Caki2 (cell line): ENCODE data around the gene RNASE7. TPM values are rescaled to one million over a fixed set of nuclear protein-coding genes. Genes with fewer than 3 reads are reported as not detected.

Experiments used
- DNase-seq: peaks from one replicate; pipeline ENCODE4 v3.0.0-alpha.2; 2015; ENCODE audit warnings: low read depth
- in situ Hi-C: cut with HindIII; loops from 2 replicates; pipeline ENCODE4 v1.10.0; 2016; ENCODE audit warnings: low sequenced_read_pairs, low pct_unique_long_range_greater_than_20kb, mixed read lengths
- total RNA-seq: library from RNA; depleted of rRNA; stranded (reverse); fragments of >200 nt; shearing (Covaris generic); gene quantifications from 2 replicates; pipeline ENCODE4 v1.2.3, GENCODE V29; 2014; ENCODE audit warnings: low replicate concordance; rRNA removed

The RNASE7 gene
- total RNA-seq, 1 experiment from 2014 or later = not detected

- DNase-seq = no peak
- in situ Hi-C loops = no loop called here
These were observed 49.7 kb downstream of the RNASE7 start for GRCh38 chr14:21091821-21092272.

DNA sequence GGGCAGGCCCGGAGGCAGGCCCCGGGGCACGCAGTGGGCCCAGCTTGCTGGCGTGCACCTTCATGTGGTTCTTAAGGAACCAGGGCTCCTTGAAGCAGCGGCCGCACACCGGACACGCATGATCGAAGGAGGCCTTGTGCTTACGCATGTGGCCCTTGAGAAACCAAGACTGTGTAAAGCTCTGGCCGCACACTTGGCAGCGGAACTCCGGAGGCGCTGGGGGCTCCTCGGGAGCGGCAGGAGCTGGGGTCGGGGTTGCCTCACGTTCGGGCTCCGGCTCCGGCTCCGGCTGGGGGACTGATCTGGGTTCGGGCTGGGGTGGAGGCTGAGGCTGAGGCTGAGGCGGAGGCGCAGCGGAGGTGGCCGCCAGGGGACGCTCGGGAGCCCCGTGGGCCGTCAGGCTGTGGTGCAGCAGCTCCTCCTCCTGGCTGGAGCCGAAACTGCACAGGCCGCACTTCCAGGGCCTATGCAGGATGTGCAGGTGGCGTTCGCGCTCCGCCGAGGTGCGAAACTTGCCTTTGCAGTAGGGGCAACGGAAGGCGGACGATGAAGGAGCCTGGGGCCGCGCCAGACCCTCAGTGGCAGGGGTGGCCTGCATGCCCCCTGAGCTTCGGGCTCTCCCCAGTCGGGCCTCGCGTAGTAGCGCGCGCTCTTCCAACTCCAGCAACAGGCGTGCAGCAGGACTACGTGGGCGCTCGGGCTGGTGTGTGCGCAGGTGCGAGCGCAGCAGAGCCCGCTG lies 50.3 kb downstream of the RNASE7 start:
- in situ Hi-C loops = no loop called here

GRCh38 chr14:21093018-21093417 lies 50.9 kb downstream of the RNASE7 start:
- no peak for DNase-seq
- in situ Hi-C loops = no loop called here

More for the DNA sequence above, 50.3 kb downstream of the RNASE7 start:
- DNase-seq = peak; percentile 55

Other genes with a start within 250 kb of the RNASE7 start
- not detected in 2 replicates for gene RNASE1, start 239.5 kb upstream of the RNASE7 start, total RNA-seq
- not detected in 2 replicates for gene RNASE3, start 151.0 kb upstream of the RNASE7 start, total RNA-seq
- not detected in 2 replicates for gene RNASE2, start 86.9 kb upstream of the RNASE7 start, total RNA-seq
- gene METTL17, start 52.4 kb upstream of the RNASE7 start, total RNA-seq = 82.5 and 93.9 TPM in 2 replicates
- gene SLC39A2, start 43.1 kb upstream of the RNASE7 start, total RNA-seq = 0.27 TPM in 1 of 2 replicates, not detected in the other
- 14.4 and 31.3 TPM in 2 replicates for gene NDRG2, start 17.3 kb upstream of the RNASE7 start, total RNA-seq
- gene TPPP2, start 12.1 kb upstream of the RNASE7 start, total RNA-seq = not detected in 2 replicates
- not detected in 2 replicates for gene RNASE13, start 7.6 kb upstream of the RNASE7 start, total RNA-seq
- not detected in 2 replicates for gene RNASE8, start 15.5 kb downstream of the RNASE7 start, total RNA-seq
- gene ARHGEF40, start 27.9 kb downstream of the RNASE7 start, total RNA-seq = 32.4 and 35.9 TPM in 2 replicates
- gene ZNF219, start 56.3 kb downstream of the RNASE7 start, total RNA-seq = 26.5 and 31.5 TPM in 2 replicates
- gene TMEM253, start 58.7 kb downstream of the RNASE7 start, total RNA-seq = 0.20 TPM in 1 of 2 replicates, not detected in the other
- gene OR5AU1, start 113.7 kb downstream of the RNASE7 start, total RNA-seq = not detected in 2 replicates
- gene HNRNPC, start 227.1 kb downstream of the RNASE7 start, total RNA-seq = 814 and 828 TPM in 2 replicates
- not detected in 2 replicates for gene RPGRIP1, start 237.7 kb downstream of the RNASE7 start, total RNA-seq